Activated CD8-positive, alpha-beta memory T cell treated with anti-CD3 and anti-CD28 coated beads for 48 hours (primary cell): Measurements from ENCODE around the gene CACNB4.

Experiments
- DNase-seq, 3 experiments: peaks; one replicate each; pipeline ENCODE4 v3.0.0-alpha.2; 2020; ENCODE audit warnings: low read depth in 2 of 3, low spot score in 2 of 3

CACNB4 gene

GRCh38 chr2:151860613-151861146, 238.2 kb downstream of the CACNB4 start:
- DNase-seq = no peak

GRCh38 chr2:151860210-151860609, 238.6 kb downstream of the CACNB4 start:
- no peak for DNase-seq

- no peak for DNase-seq
Observed at GRCh38 chr2:151857650-151858049, 241.2 kb downstream of the CACNB4 start.

GRCh38 chr2:151855111-151855510, 243.7 kb downstream of the CACNB4 start:
- no peak for DNase-seq

- DNase-seq = no peak
Observed at GRCh38 chr2:151853070-151853758, 245.6 kb downstream of the CACNB4 start.

- no peak for DNase-seq
Observed at GRCh38 chr2:151852260-151853069, 246.4 kb downstream of the CACNB4 start.

- DNase-seq = no peak
Observed at GRCh38 chr2:151851761-151852160, 247.1 kb downstream of the CACNB4 start.

GRCh38 chr2:151849413-151850010, 249.3 kb downstream of the CACNB4 start:
- DNase-seq = no peak

GRCh38 chr2:151845884-151846283, 253.0 kb downstream of the CACNB4 start:
- DNase-seq = no peak

GRCh38 chr2:151845481-151845880, 253.4 kb downstream of the CACNB4 start:
- no peak for DNase-seq

- no peak for DNase-seq
Observed at GRCh38 chr2:151844211-151844896, 254.5 kb downstream of the CACNB4 start.

- no peak for DNase-seq
Observed at GRCh38 chr2:151843691-151844061, 255.2 kb downstream of the CACNB4 start.

- no peak for DNase-seq
Observed at GRCh38 chr2:151842830-151843690, 255.8 kb downstream of the CACNB4 start.

- no peak for DNase-seq
Observed at GRCh38 chr2:151841047-151841424, 257.8 kb downstream of the CACNB4 start.

- DNase-seq = no peak
Observed at GRCh38 chr2:151840216-151841046, 258.4 kb downstream of the CACNB4 start.

GRCh38 chr2:151837926-151838325, 260.9 kb downstream of the CACNB4 start:
- no peak for DNase-seq

- DNase-seq = no peak
Observed at GRCh38 chr2:151833984-151834383, 264.9 kb downstream of the CACNB4 start.

GRCh38 chr2:151830961-151831360, 267.9 kb downstream of the CACNB4 start:
- no peak for DNase-seq

GRCh38 chr2:151828890-151829324, 269.9 kb downstream of the CACNB4 start:
- DNase-seq = no peak
